ENCODE results near the gene FCRL6. TPM values are rescaled to one million over a fixed set of nuclear protein-coding genes. Genes with fewer than 3 reads are reported as not detected.

The FCRL6 gene
- total RNA-seq, 2 donors from 2014 or later, result 0.24 TPM; not detected in 1

GRCh38 chr1:159800177-159800930 is 1.8 kb upstream of the FCRL6 start:
- Histone ChIP-seq H3K36me3 (no peaks in the 10 kb centered on the region), H3K4me3 (no peak overlapping the region), H3K4me1 (peaks cover 0 to 5% of the 10 kb centered on the region in 2 donors), H3K27ac (no peak overlapping the region), H3K27me3 (no peaks in the 10 kb centered on the region), H3K9me3 (no peaks in the 10 kb centered on the region)
- TF ChIP-seq CTCF (IDR thresholded peaks at IDR 0.05), result no peak
- no peak for DNase-seq (ENCODE audit: low spot score)

GRCh38 chr1:159803956-159804689 is 2.0 kb downstream of the FCRL6 start:
- H3K4me3 ChIP-seq, result no peak overlapping the region
- H3K36me3 ChIP-seq, result no peaks in the 10 kb centered on the region
- no peak for TF ChIP-seq CTCF (IDR thresholded peaks at IDR 0.05)
- H3K27me3 ChIP-seq, result no peaks in the 10 kb centered on the region
- H3K9me3 ChIP-seq, result no peaks in the 10 kb centered on the region
- H3K27ac ChIP-seq, result no peak overlapping the region
- peaks cover 0 to 5% of the 10 kb centered on the region in 2 donors for H3K4me1 ChIP-seq
- DNase-seq (ENCODE audit: low spot score), result no peak

DNA sequence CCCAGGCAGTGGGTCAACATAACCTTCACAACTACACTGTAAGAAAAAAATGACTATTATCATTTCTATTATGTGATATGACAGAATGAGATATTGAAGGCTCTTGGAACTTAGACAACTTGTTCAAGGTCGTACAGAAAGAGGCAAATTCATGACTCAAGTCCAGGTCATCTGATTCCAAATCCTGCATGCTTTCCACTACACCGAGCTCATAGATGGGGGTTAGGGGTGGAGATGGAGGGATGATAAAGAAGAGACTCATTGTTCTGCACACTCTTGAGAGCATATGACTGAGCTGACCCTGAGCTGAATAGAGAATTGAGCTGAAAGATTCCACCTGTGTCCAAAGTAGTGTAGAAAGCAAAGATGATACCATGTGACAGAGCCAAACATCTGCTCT is 2.8 kb downstream of the FCRL6 start:
- TF ChIP-seq CTCF (IDR thresholded peaks at IDR 0.05), result no peak
- peaks cover 0 to 5% of the 10 kb centered on the region in 2 donors for H3K4me1 ChIP-seq
- H3K9me3 ChIP-seq, result no peaks in the 10 kb centered on the region
- no peak overlapping the region for H3K4me3 ChIP-seq
- H3K27ac ChIP-seq, result no peak overlapping the region
- H3K36me3 ChIP-seq, result no peaks in the 10 kb centered on the region
- DNase-seq (ENCODE audit: low spot score), result no peak
- H3K27me3 ChIP-seq, result no peaks in the 10 kb centered on the region

GRCh38 chr1:159815926-159816325 is 13.8 kb downstream of the FCRL6 start:
- Histone ChIP-seq H3K27ac (no peak overlapping the region), H3K4me1 (no peaks in the 10 kb centered on the region), H3K27me3 (no peaks in the 10 kb centered on the region), H3K36me3 (no peaks in the 10 kb centered on the region), H3K4me3 (no peak overlapping the region), H3K9me3 (no peaks in the 10 kb centered on the region)
- DNase-seq (ENCODE audit: low spot score), result no peak
- TF ChIP-seq CTCF (IDR thresholded peaks at IDR 0.05), result no peak

DNA sequence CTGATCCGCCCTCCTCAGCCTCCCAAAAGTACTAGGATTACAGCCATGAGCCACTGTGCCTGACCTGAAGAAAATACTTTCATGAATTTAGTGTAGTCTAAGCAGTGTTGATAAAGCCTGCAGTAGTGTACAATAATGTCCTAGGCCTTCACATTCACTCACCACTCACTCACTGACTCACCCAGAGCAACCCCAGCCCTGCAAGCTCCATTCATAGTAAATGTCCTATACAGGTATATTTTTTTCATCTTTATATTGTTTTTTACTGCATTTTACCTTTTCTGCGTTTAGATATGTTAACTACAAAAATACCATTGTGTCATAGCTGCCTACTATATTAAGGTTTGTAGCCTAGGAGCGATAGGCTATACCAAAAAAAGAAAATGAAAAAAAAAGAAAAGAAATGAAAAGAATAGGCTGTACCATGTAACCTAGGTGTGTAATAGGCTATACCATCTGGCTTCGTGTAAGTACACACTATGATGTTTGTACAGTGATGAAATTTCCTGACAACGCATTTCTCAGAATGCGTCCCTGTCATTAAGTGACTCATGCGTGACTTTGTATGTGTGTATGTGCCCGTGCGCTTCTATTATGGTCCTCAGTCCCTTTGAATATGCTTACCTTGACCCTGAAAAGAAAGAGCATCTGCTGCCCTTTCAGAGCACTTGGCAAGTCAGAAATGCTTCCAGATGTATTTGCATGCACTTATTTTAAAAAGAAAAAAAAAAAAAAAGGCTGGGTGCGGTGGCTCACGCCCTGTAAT is 15.3 kb downstream of the FCRL6 start:
- no peak for TF ChIP-seq CTCF (IDR thresholded peaks at IDR 0.05)

More for the DNA sequence above, 15.3 kb downstream of the FCRL6 start:
- Histone ChIP-seq H3K27me3 (no peaks in the 10 kb centered on the region), H3K36me3 (no peaks in the 10 kb centered on the region), H3K9me3 (no peaks in the 10 kb centered on the region), H3K27ac (no peak overlapping the region), H3K4me1 (no peaks in the 10 kb centered on the region), H3K4me3 (no peak overlapping the region)
- DNase-seq (ENCODE audit: low spot score), result no peak
